CD4-positive, CD25-positive, alpha-beta regulatory T cell (primary cell): ENCODE measurements around the gene NME7. TPM values are rescaled to one million over a fixed set of nuclear protein-coding genes. Genes with fewer than 3 reads are reported as not detected.
"Not testable (repeated sequence)": the region's sequence is repeated elsewhere in the genome, so short reads cannot be mapped to it uniquely, and the experiment has no call there.

Experiments
- ATAC-seq, 2 donors: fragments of 150-1000 bp; cut with Tn5 transposase; one replicate each; pipeline ENCODE4 v1.10.0; 2021; ENCODE audit warnings: low read depth in 2 of 2, moderate number of reproducible peaks in 2 of 2, moderate library complexity in 1 of 2
- DNase-seq, 3 donors: peaks; one replicate each; pipeline versions ENCODE4 v3.0.0 to v3.0.0-alpha.2; 2012 to 2022; ENCODE audit warnings: mixed read lengths in 1 of 3
- H3K27ac ChIP-seq: one replicate; pipeline ENCODE4 v1.7.0; 2013; ENCODE audit warnings: mild to moderate bottlenecking, low read length; ENCODE audit not compliant: insufficient read depth, poor library complexity, severe bottlenecking
- H3K27me3 ChIP-seq: one replicate; pipeline ENCODE4 v1.7.0; 2013; ENCODE audit warnings: low read length; ENCODE audit not compliant: control insufficient read depth, insufficient read depth
- H3K36me3 ChIP-seq: one replicate; pipeline ENCODE4 v1.7.0; 2013; ENCODE audit warnings: mild to moderate bottlenecking, low read length, moderate library complexity; ENCODE audit not compliant: control insufficient read depth, insufficient read depth
- H3K4me1 ChIP-seq: 2 replicates; pipeline ENCODE4 v1.7.0; 2013; ENCODE audit warnings: mild to moderate bottlenecking, low read length; ENCODE audit not compliant: insufficient read depth, control insufficient read depth, poor library complexity, severe bottlenecking
- H3K4me3 ChIP-seq: one replicate; pipeline ENCODE4 v1.7.0; 2013; ENCODE audit warnings: low read depth, mild to moderate bottlenecking, low read length, moderate library complexity
- H3K9me3 ChIP-seq, 2 experiments: 1 replicate in 1 of 2; 2 replicates in 1 of 2; pipeline ENCODE4 v1.7.0; 2013; ENCODE audit warnings: low read length in 2 of 2, mild to moderate bottlenecking in 1 of 2, moderate library complexity in 1 of 2; ENCODE audit not compliant: control insufficient read depth in 2 of 2
- H3K27ac Mint-ChIP-seq, 3 donors: one replicate each; pipeline ENCODE4 v1.8.0; 2020 to 2022; ENCODE audit warnings: mild to moderate bottlenecking in 3 of 3, mixed read lengths in 3 of 3, moderate library complexity in 2 of 3
- H3K27me3 Mint-ChIP-seq: one replicate; pipeline ENCODE4 v1.8.0; 2022; ENCODE audit warnings: mild to moderate bottlenecking, mixed read lengths
- H3K36me3 Mint-ChIP-seq: one replicate; pipeline ENCODE4 v1.8.0; 2020; ENCODE audit warnings: mixed read lengths
- H3K4me1 Mint-ChIP-seq, 4 donors: one replicate each; pipeline ENCODE4 v1.8.0; 2020 to 2022; ENCODE audit warnings: mixed read lengths in 4 of 4, mild to moderate bottlenecking in 1 of 4
- H3K4me3 Mint-ChIP-seq, 4 donors: one replicate each; pipeline ENCODE4 v1.8.0; 2020 to 2022; ENCODE audit warnings: mild to moderate bottlenecking in 4 of 4, mixed read lengths in 4 of 4, moderate library complexity in 3 of 4
- H3K9me3 Mint-ChIP-seq, 7 donors: one replicate each; pipeline ENCODE4 v1.8.0; 2020 to 2022; ENCODE audit warnings: mixed read lengths in 7 of 7, mild to moderate bottlenecking in 3 of 7, moderate library complexity in 2 of 7
- polyA plus RNA-seq, 4 donors: library from polyadenylated mRNA; unstranded; fragments of 300-500 nt; fragmentation: Illumina TruSeq; gene quantifications; one replicate each; pipeline ENCODE4 v1.2.3, GENCODE V29; 2021
- total RNA-seq: library from RNA; stranded (reverse); gene quantifications from one replicate; pipeline ENCODE4 v1.2.3, GENCODE V29; 2022

The NME7 gene
- total and polyA plus RNA-seq, 5 donors from 2014 or later = 8.3 to 40.2 (median 17.5) TPM

DNA sequence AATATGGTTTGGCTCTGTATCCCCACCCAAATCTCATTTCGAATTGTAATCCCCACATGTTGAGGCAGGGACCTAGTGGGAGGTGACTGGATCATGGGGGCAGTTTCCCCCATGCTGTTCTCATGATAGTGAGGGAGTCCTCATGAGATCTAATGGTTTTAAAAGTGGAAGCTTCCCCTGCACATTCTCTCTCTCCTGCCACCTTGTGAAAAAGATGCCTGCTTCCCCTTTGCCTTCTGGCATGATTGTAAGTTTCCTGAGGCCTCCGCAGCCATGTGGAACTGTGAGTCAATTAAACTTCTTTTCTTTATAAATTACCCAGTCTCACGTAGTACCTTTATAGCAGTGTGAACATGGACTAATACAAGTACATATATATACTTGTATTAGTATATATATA is 25.5 kb downstream of the NME7 start:
- H3K36me3 Mint-ChIP-seq = peaks cover 21% of the 10 kb centered on the region
- H3K4me1 Mint-ChIP-seq = peaks cover 14 to 20% (median 17%) of the 10 kb centered on the region in 4 donors
- H3K27me3 ChIP-seq, H3K4me3 ChIP-seq, H3K9me3 ChIP-seq, H3K36me3 ChIP-seq, H3K9me3 Mint-ChIP-seq, DNase-seq, ATAC-seq, H3K27ac ChIP-seq, H3K27ac Mint-ChIP-seq, H3K4me3 Mint-ChIP-seq, H3K27me3 Mint-ChIP-seq, H3K4me1 ChIP-seq: not testable (repeated sequence)

DNA sequence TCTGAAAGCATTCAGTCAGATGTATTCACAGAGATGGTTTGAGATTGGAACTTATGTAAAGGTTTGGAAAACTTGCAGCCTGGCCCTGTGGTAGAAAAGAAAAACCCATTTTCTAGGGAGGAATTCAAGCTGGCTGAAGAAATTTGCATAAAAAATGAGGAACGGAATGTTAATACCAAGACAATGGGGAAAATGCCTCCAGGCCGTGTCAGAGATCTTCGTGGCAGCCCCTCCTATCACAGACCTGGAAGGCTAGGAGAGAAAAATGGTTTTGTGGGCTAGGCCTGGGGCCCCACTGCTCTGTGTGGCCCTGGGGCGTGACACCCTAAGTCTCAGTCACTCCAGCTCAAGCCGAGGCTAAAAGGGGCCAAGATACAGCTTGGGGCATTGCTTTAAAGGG is 26.7 kb downstream of the NME7 start:
- no peaks in the 10 kb centered on the region for H3K9me3 ChIP-seq
- no peak for ATAC-seq
- no peaks in the 10 kb centered on the region for H3K36me3 ChIP-seq
- H3K4me3 ChIP-seq = no peak overlapping the region
- H3K4me3 Mint-ChIP-seq = no peak overlapping the region
- H3K27ac Mint-ChIP-seq = no peak overlapping the region
- DNase-seq = no peak
- no peak overlapping the region for H3K27ac ChIP-seq
- H3K27me3 Mint-ChIP-seq = no peaks in the 10 kb centered on the region
- no peaks in the 10 kb centered on the region for H3K4me1 ChIP-seq
- H3K9me3 Mint-ChIP-seq = peaks cover 0 to 2% (median 0%) of the 10 kb centered on the region in 7 donors
- peaks cover 26% of the 10 kb centered on the region for H3K36me3 Mint-ChIP-seq
- no peaks in the 10 kb centered on the region for H3K27me3 ChIP-seq
- peaks cover 14 to 20% (median 17%) of the 10 kb centered on the region in 4 donors for H3K4me1 Mint-ChIP-seq

DNA sequence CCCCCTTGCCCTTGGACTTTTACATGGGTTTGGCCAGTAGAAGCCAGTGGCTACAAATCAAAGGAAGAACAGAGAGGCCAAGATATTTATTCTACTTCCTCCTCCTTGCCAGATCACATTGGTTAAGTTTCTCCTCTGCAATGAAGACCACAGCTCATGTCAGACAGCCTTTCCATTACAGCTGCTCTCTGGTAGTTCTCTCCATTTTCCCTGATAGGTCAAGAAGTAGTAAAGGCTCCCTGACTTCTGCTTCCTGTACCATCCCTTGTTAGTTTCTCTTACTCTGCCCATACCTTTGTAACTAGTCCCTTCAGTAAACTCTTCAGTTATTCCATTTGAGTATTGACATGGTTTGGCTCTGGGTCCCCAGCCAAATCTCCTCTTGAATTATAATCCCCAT is 27.8 kb downstream of the NME7 start:
- no peak overlapping the region for H3K4me3 Mint-ChIP-seq
- Histone ChIP-seq H3K9me3 (no peaks in the 10 kb centered on the region), H3K27me3 (no peaks in the 10 kb centered on the region), H3K27ac (no peak overlapping the region), H3K4me1 (no peaks in the 10 kb centered on the region), H3K4me3 (no peak overlapping the region), H3K36me3 (no peaks in the 10 kb centered on the region)
- peak overlapping the region in 1 of 3 donors; percentile 24 for H3K27ac Mint-ChIP-seq
- peaks cover 14 to 23% (median 17%) of the 10 kb centered on the region in 4 donors for H3K4me1 Mint-ChIP-seq
- peaks cover 32% of the 10 kb centered on the region for H3K36me3 Mint-ChIP-seq
- H3K9me3 Mint-ChIP-seq = peaks cover 0 to 2% (median 0%) of the 10 kb centered on the region in 7 donors
- no peak for DNase-seq
- ATAC-seq = no peak
- no peaks in the 10 kb centered on the region for H3K27me3 Mint-ChIP-seq

DNA sequence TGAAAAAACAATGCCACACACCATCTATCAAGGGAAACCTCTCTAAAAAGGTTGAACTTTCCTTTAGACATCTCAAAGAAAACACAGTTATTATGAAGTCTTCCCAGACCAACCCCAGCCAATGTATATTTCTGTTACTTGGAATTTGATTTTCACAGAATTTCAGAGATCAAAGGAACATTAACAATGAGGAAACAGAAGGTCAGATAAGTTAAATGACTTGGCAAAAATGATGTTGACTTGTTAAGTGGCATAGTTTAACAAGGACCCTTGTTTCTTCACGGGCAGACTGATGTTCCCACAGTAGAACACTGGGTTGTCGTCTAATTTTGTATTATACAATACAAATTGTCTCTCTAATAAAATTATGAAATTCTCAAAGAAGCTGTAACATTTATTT is 29.0 kb downstream of the NME7 start:
- H3K27ac Mint-ChIP-seq = peak overlapping the region in 1 of 3 donors; percentile 44

DNA sequence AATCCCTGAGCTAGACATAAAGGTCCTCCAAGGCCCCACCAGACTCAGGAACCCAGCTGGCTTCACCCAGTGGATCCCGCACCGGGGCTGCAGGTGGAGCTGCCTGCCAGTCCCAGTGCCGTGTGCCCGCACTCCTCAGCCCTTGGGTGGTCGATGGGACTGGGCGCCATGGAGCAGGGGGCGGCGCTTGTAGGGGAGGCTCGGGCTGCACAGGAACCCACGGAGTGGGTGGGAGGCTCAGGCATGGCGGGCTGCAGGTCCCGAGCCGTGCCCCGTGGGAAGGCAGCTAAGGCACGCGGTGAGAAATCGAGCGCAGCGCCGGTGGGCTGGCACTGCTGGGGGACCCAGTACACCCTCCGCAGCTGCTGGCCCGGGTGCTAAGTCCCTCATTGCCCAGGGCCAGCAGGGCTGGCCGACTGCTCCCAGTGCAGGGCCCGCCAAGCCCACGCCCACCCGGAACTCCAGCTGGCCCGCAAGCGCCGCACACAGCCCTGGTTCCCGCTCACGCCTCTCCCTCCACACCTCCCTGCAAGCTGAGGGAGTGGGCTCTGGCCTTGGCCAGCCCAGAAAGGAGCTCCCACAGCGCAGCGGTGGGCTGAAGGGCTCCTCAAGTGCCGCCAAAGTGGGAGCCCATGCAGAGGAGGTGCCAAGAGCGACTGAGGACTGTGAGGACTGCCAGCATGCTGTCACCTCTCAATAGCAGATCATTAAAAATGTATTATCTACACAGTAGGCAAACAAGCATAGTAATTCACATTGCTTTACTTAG is 30.5 kb downstream of the NME7 start:
- H3K36me3 ChIP-seq, H3K4me3 Mint-ChIP-seq, H3K9me3 Mint-ChIP-seq, H3K4me3 ChIP-seq, DNase-seq, H3K27me3 ChIP-seq, H3K4me1 ChIP-seq, ATAC-seq, H3K27ac ChIP-seq, H3K27me3 Mint-ChIP-seq, H3K9me3 ChIP-seq, H3K27ac Mint-ChIP-seq: not testable (repeated sequence)
- peaks cover 28% of the 10 kb centered on the region for H3K36me3 Mint-ChIP-seq
- peaks cover 23 to 37% (median 29%) of the 10 kb centered on the region in 4 donors for H3K4me1 Mint-ChIP-seq

More for the DNA sequence above, 29.0 kb downstream of the NME7 start:
- Mint-ChIP-seq H3K4me3 (no peak overlapping the region), H3K4me1 (peaks cover 18 to 33% (median 23%) of the 10 kb centered on the region in 4 donors), H3K9me3 (peaks cover 0 to 1% (median 0%) of the 10 kb centered on the region in 7 donors), H3K27me3 (no peaks in the 10 kb centered on the region), H3K36me3 (peaks cover 28% of the 10 kb centered on the region)
- no peak overlapping the region for H3K4me3 ChIP-seq
- no peaks in the 10 kb centered on the region for H3K9me3 ChIP-seq
- no peaks in the 10 kb centered on the region for H3K36me3 ChIP-seq
- H3K27ac ChIP-seq = no peak overlapping the region
- ATAC-seq (no peak), DNase-seq (no peak)
- no peaks in the 10 kb centered on the region for H3K4me1 ChIP-seq
- H3K27me3 ChIP-seq = no peaks in the 10 kb centered on the region

DNA sequence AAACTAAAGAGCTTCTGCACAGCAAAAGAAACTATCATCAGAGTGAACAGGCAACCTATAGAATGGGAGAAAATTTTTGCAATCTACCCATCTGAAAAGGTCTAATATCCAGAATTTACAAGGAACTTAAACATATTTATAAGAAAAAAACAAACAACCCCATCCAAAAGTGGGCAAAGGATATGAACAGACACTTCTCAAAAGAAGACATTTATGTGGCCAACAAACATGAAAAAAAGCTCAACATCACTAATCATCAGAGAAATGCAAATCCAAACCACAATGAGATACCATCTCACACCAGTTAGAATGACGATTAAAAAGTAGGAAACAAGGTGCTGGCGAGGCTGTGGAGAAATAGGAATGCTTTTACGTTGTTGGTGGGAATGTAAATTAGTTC is 32.9 kb downstream of the NME7 start:
- not testable (repeated sequence) for DNase-seq, H3K4me1 ChIP-seq, H3K36me3 ChIP-seq, H3K9me3 ChIP-seq, H3K27ac Mint-ChIP-seq, H3K4me3 Mint-ChIP-seq, ATAC-seq, H3K27me3 Mint-ChIP-seq, H3K9me3 Mint-ChIP-seq, H3K4me3 ChIP-seq, H3K27ac ChIP-seq, H3K27me3 ChIP-seq
- Mint-ChIP-seq H3K4me1 (peaks cover 18 to 34% (median 25%) of the 10 kb centered on the region in 4 donors), H3K36me3 (peaks cover 18% of the 10 kb centered on the region)

DNA sequence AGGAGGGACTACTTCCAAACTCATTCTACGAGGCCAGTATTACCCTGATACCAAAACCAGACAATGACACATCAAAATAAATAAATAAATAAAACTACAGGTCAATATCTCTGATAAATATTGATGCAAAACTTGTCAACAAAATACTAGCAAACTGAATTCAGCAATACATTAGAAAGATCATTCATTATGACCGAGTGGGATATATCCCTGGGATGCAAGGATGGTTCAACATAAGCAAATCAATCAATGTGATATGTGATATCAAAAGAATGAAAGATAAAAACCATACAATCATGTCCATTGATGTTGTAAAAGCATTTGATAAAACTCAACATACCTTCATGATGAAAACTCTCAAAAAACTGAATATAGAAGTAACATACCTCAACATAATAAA is 36.7 kb downstream of the NME7 start:
- no peaks in the 10 kb centered on the region for H3K27me3 Mint-ChIP-seq
- Histone ChIP-seq H3K4me1 (peaks cover 4% of the 10 kb centered on the region), H3K36me3 (no peaks in the 10 kb centered on the region), H3K4me3 (no peak overlapping the region), H3K27ac (no peak overlapping the region), H3K9me3 (peaks cover 0 to 12% of the 10 kb centered on the region in 2 experiments), H3K27me3 (no peaks in the 10 kb centered on the region)
- no peak for DNase-seq
- peaks cover 20% of the 10 kb centered on the region for H3K36me3 Mint-ChIP-seq
- peaks cover 11 to 20% (median 16%) of the 10 kb centered on the region in 4 donors for H3K4me1 Mint-ChIP-seq
- H3K9me3 Mint-ChIP-seq = peaks cover 0 to 16% (median 8%) of the 10 kb centered on the region in 7 donors
- ATAC-seq = no peak
- no peak overlapping the region for H3K27ac Mint-ChIP-seq
- H3K4me3 Mint-ChIP-seq = no peak overlapping the region

DNA sequence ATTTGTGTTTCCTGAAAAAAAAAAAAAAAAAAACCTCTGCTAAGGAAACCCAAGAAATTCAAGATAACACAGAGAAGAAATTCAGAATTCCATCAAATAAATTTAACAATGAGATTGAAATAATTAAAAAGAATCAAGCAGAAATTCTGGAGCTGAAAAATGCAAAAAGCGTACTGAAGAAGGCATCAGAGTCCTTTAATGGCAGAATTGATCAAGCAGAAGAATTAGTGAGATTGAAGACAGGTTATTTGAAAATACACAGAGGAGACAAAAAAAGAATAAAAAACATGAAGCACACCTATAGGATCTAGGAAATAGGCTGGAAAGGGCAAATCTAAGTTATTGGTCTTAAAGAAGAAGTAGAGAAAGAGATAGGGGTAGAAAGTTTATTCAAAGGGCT is 38.2 kb downstream of the NME7 start:
- DNase-seq (no peak), ATAC-seq (no peak)
- no peaks in the 10 kb centered on the region for H3K27me3 Mint-ChIP-seq
- no peak overlapping the region for H3K27ac ChIP-seq
- no peak overlapping the region for H3K27ac Mint-ChIP-seq
- peaks cover 11 to 21% (median 13%) of the 10 kb centered on the region in 4 donors for H3K4me1 Mint-ChIP-seq
- H3K4me3 ChIP-seq = no peak overlapping the region
- H3K36me3 ChIP-seq = no peaks in the 10 kb centered on the region
- H3K36me3 Mint-ChIP-seq = peaks cover 14% of the 10 kb centered on the region
- peaks cover 0 to 16% (median 8%) of the 10 kb centered on the region in 7 donors for H3K9me3 Mint-ChIP-seq
- peaks cover 0 to 12% of the 10 kb centered on the region in 2 experiments for H3K9me3 ChIP-seq
- no peaks in the 10 kb centered on the region for H3K27me3 ChIP-seq
- H3K4me3 Mint-ChIP-seq = no peak overlapping the region
- H3K4me1 ChIP-seq = peaks cover 4% of the 10 kb centered on the region
